22Rv1 (cell line): ENCODE results near the gene MINPP1.

ENCODE experiments used
- ZFX ChIP-seq: fragments of 450-650 bp; IDR thresholded peaks from 2 replicates; pipeline ENCODE4 v1.6.1; 2017; ENCODE audit warnings: antibody characterized with exemption, borderline replicate concordance
- TF ChIP-seq, protein P1 (sequence below): fragments of 450-650 bp; IDR thresholded peaks from 2 replicates; pipeline ENCODE4 v1.5.1; 2017; ENCODE audit warnings: mild to moderate bottlenecking

DNA sequence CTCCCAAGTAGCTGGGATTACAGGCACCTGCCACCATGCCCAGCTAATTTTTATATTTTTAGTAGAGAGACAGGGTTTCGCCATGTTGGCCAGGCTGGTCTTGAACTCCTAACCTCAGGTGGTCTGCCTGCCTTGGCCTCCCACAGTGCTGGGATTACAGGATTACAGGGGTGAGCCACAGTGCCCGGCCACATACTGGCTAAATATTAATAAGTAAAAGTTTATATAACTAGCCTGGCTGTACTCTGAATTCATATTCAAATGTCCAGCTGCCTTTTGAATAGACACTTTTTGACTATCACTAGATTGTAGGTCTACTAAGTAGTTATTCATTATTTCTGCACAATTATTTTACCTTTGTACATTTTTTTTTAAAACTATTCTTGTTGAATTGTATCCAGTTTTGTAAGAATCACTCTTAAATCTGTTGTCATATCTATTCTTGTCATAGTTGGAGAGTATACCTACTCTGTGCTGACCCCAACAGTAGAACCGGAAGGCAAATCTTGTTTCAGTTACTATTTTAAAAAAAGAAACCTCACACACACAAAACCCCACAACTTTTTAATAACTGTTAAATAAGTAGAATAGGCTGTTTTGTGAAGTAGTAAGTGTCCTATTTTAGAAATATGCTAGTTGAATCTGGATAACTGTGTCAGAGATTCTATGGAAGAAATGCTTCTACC lies 29.6 kb downstream of the MINPP1 start:
- TF ChIP-seq, protein P1, sequence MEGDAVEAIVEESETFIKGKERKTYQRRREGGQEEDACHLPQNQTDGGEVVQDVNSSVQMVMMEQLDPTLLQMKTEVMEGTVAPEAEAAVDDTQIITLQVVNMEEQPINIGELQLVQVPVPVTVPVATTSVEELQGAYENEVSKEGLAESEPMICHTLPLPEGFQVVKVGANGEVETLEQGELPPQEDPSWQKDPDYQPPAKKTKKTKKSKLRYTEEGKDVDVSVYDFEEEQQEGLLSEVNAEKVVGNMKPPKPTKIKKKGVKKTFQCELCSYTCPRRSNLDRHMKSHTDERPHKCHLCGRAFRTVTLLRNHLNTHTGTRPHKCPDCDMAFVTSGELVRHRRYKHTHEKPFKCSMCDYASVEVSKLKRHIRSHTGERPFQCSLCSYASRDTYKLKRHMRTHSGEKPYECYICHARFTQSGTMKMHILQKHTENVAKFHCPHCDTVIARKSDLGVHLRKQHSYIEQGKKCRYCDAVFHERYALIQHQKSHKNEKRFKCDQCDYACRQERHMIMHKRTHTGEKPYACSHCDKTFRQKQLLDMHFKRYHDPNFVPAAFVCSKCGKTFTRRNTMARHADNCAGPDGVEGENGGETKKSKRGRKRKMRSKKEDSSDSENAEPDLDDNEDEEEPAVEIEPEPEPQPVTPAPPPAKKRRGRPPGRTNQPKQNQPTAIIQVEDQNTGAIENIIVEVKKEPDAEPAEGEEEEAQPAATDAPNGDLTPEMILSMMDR: no peak
- no peak for TF ChIP-seq ZFX
